ENCODE data around the gene CCDC40. TPM values are rescaled to one million over a fixed set of nuclear protein-coding genes. Genes with fewer than 3 reads are reported as not detected.

Gene CCDC40
- total RNA-seq, 2 experiments from 2014 or later, result not detected

GRCh38 chr17:80119271-80119791 lies 82.9 kb downstream of the CCDC40 start:
- ChIA-PET CTCF (ENCODE audit: unreplicated experiment) (no interaction called here), POLR2A (no interaction called here)
- BruUV-seq (replicated peaks), result no TSS peak

GRCh38 chr17:80119839-80120238 lies 83.4 kb downstream of the CCDC40 start:
- Histone ChIP-seq H3K79me2 (ENCODE audit: insufficient read depth, low read depth, low read length) (no peaks in the 10 kb centered on the region), H2AFZ (ENCODE audit: low read length) (no peak overlapping the region), H3K4me2 (ENCODE audit: low read length) (no peak overlapping the region), H3K27ac (ENCODE audit: low read depth, low read length, poor library complexity, severe bottlenecking) (no peak overlapping the region), H3K4me3 (ENCODE audit: low read depth, low read length, poor library complexity, severe bottlenecking) (no peak overlapping the region), H3K4me1 (ENCODE audit: insufficient read depth, low read length, poor library complexity, severe bottlenecking) (no peaks in the 10 kb centered on the region), H3K36me3 (ENCODE audit: insufficient read depth, low read length) (no peaks in the 10 kb centered on the region), H4K20me1 (ENCODE audit: insufficient read depth, low read length) (no peaks in the 10 kb centered on the region), H3K9me3 (ENCODE audit: low read length) (no peaks in the 10 kb centered on the region), H3K9me2 (ENCODE audit: insufficient read depth, low read length) (no peaks in the 10 kb centered on the region)
- TF ChIP-seq EZH2phosphoT487 (IDR thresholded peaks at IDR 0.05; ENCODE audit: borderline replicate concordance, low read depth, low read length), result no peak
- TF ChIP-seq CTCF (conservative IDR thresholded peaks at IDR 0.05; ENCODE audit: low read length), result no peak
- BruUV-seq (replicated peaks), result no TSS peak
- intact Hi-C loops (cut with micrococcal nuclease; ENCODE audit: unreplicated experiment), result no loop called here
- POLR2A ChIA-PET, result no interaction called here
- CTCF ChIA-PET (ENCODE audit: unreplicated experiment), result no interaction called here
- no peak for DNase-seq (ENCODE audit: low spot score)

More at GRCh38 chr17:80119271-80119791, 82.9 kb downstream of the CCDC40 start:
- intact Hi-C loops (cut with micrococcal nuclease; ENCODE audit: unreplicated experiment), result no loop called here
- no peak overlapping the region for H3K27ac ChIP-seq (ENCODE audit: low read depth, low read length, poor library complexity, severe bottlenecking)
- H3K9me3 ChIP-seq (ENCODE audit: low read length), result no peaks in the 10 kb centered on the region
- no peak for DNase-seq (ENCODE audit: low spot score)
- H3K9me2 ChIP-seq (ENCODE audit: insufficient read depth, low read length), result no peaks in the 10 kb centered on the region
- no peak overlapping the region for H2AFZ ChIP-seq (ENCODE audit: low read length)
- no peak overlapping the region for H3K4me3 ChIP-seq (ENCODE audit: low read depth, low read length, poor library complexity, severe bottlenecking)
- H3K79me2 ChIP-seq (ENCODE audit: insufficient read depth, low read depth, low read length), result no peaks in the 10 kb centered on the region
- no peaks in the 10 kb centered on the region for H3K36me3 ChIP-seq (ENCODE audit: insufficient read depth, low read length)
- no peaks in the 10 kb centered on the region for H3K4me1 ChIP-seq (ENCODE audit: insufficient read depth, low read length, poor library complexity, severe bottlenecking)
- no peak overlapping the region for H3K4me2 ChIP-seq (ENCODE audit: low read length)
- H4K20me1 ChIP-seq (ENCODE audit: insufficient read depth, low read length), result no peaks in the 10 kb centered on the region
- TF ChIP-seq CTCF (conservative IDR thresholded peaks at IDR 0.05; ENCODE audit: low read length) (no peak), EZH2phosphoT487 (IDR thresholded peaks at IDR 0.05; ENCODE audit: borderline replicate concordance, low read depth, low read length) (no peak)

GRCh38 chr17:80122026-80122575 lies 85.7 kb downstream of the CCDC40 start:
- Histone ChIP-seq H3K27ac (ENCODE audit: low read depth, low read length, poor library complexity, severe bottlenecking) (no peak overlapping the region), H2AFZ (ENCODE audit: low read length) (no peak overlapping the region), H3K4me3 (ENCODE audit: low read depth, low read length, poor library complexity, severe bottlenecking) (no peak overlapping the region), H4K20me1 (ENCODE audit: insufficient read depth, low read length) (no peaks in the 10 kb centered on the region), H3K36me3 (ENCODE audit: insufficient read depth, low read length) (no peaks in the 10 kb centered on the region), H3K4me1 (ENCODE audit: insufficient read depth, low read length, poor library complexity, severe bottlenecking) (no peaks in the 10 kb centered on the region), H3K4me2 (ENCODE audit: low read length) (no peak overlapping the region), H3K9me2 (ENCODE audit: insufficient read depth, low read length) (no peaks in the 10 kb centered on the region), H3K9me3 (ENCODE audit: low read length) (no peaks in the 10 kb centered on the region), H3K79me2 (ENCODE audit: insufficient read depth, low read depth, low read length) (no peaks in the 10 kb centered on the region)
- DNase-seq (ENCODE audit: low spot score), result no peak
- BruUV-seq (replicated peaks), result no TSS peak
- TF ChIP-seq EZH2phosphoT487 (IDR thresholded peaks at IDR 0.05; ENCODE audit: borderline replicate concordance, low read depth, low read length) (no peak), CTCF (conservative IDR thresholded peaks at IDR 0.05; ENCODE audit: low read length) (no peak)
- CTCF ChIA-PET (ENCODE audit: unreplicated experiment), result no interaction called here
- intact Hi-C loops (cut with micrococcal nuclease; ENCODE audit: unreplicated experiment), result no loop called here
- POLR2A ChIA-PET, result no interaction called here
